ENCODE measurements around the gene TAX1BP1. TPM values are rescaled to one million over a fixed set of nuclear protein-coding genes. Genes with fewer than 3 reads are reported as not detected.

TAX1BP1 gene
- total RNA-seq, 4 donors from 2014 or later: 64.4 to 109 (median 83.0) TPM

DNA sequence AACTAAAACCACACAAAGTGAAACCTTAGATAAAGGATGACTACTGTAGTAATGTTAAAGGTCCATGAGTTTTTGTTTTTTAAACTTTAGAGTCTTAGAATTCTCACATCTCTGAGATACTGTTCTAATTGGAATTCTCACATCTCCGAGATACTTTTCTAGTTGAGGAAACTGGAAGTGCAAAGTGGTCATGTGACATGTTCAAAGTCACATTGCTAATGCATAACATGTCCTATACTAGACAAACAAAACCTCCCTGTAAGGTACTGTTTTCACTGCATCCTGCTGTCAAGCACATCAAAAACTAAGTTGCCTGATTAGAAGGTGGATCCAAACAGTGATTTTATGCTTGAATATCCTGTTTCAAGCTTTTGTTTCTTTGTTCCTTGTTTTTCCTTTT, 13.9 kb downstream of the TAX1BP1 start:
- TF ChIP-seq, protein P1, sequence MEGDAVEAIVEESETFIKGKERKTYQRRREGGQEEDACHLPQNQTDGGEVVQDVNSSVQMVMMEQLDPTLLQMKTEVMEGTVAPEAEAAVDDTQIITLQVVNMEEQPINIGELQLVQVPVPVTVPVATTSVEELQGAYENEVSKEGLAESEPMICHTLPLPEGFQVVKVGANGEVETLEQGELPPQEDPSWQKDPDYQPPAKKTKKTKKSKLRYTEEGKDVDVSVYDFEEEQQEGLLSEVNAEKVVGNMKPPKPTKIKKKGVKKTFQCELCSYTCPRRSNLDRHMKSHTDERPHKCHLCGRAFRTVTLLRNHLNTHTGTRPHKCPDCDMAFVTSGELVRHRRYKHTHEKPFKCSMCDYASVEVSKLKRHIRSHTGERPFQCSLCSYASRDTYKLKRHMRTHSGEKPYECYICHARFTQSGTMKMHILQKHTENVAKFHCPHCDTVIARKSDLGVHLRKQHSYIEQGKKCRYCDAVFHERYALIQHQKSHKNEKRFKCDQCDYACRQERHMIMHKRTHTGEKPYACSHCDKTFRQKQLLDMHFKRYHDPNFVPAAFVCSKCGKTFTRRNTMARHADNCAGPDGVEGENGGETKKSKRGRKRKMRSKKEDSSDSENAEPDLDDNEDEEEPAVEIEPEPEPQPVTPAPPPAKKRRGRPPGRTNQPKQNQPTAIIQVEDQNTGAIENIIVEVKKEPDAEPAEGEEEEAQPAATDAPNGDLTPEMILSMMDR (IDR thresholded peaks at IDR 0.05): no peak
- no peak for TF ChIP-seq POLR2A (IDR thresholded peaks at IDR 0.05)
- H3K4me1 ChIP-seq: no peaks in the 10 kb centered on the region
- peaks cover 0 to 70% (median 0%) of the 10 kb centered on the region in 3 donors for H3K36me3 ChIP-seq
- no peak overlapping the region for H3K27ac ChIP-seq
- no peaks in the 10 kb centered on the region for H3K9me3 ChIP-seq
- H3K4me3 ChIP-seq: no peak overlapping the region
- DNase-seq: no peak
- H3K27me3 ChIP-seq: no peaks in the 10 kb centered on the region

DNA sequence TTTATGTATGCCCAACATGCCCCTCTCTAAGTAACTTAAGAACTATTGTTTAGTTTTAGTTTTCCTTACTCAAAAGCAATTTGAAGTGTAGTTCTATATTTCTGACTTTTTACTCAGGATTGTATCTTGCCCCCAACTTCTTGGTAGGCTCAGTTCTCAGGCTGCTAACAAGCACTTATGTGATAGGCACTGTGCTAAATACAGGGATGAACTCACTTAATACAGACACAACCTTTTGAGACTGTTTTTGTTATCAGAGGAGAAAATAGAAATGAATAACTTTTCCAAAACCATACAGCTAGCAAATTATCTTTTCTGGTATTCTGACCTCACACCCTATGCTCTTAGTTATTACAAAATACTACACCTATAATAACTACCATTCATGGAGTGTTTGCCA, 16.3 kb downstream of the TAX1BP1 start:
- no peak for DNase-seq
- Histone ChIP-seq H3K27me3 (no peaks in the 10 kb centered on the region), H3K4me1 (no peaks in the 10 kb centered on the region), H3K9me3 (no peaks in the 10 kb centered on the region), H3K27ac (no peak overlapping the region), H3K36me3 (peaks cover 0 to 60% (median 0%) of the 10 kb centered on the region in 3 donors), H3K4me3 (no peak overlapping the region)
- no peak for TF ChIP-seq POLR2A (IDR thresholded peaks at IDR 0.05)
- TF ChIP-seq, protein P1 (IDR thresholded peaks at IDR 0.05): no peak

DNA sequence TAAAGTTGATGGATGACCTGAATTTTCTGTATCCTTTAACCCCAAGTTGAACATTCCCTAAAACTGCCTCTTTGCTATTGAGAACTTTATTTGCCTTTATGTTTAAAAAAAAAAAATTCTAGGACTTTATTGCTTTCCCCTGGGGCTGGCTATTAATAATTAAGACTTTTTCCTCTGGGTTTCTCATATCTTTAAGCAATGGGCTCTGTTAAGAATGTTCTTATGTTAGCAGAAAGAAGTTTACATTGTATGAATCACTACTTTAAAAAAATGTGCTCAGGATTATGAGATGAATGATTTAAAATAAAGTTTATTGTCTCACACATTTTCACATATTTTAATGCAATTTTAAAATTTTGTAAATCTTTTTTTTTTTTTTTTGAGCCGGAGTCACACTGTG, 19.5 kb downstream of the TAX1BP1 start:
- DNase-seq: no peak
- no peak for TF ChIP-seq POLR2A (IDR thresholded peaks at IDR 0.05)
- TF ChIP-seq, protein P1 (IDR thresholded peaks at IDR 0.05): no peak
- no peak overlapping the region for H3K27ac ChIP-seq
- H3K4me1 ChIP-seq: no peaks in the 10 kb centered on the region
- peaks cover 0 to 50% (median 0%) of the 10 kb centered on the region in 3 donors for H3K36me3 ChIP-seq
- H3K27me3 ChIP-seq: no peaks in the 10 kb centered on the region
- no peak overlapping the region for H3K4me3 ChIP-seq
- H3K9me3 ChIP-seq: no peaks in the 10 kb centered on the region

DNA sequence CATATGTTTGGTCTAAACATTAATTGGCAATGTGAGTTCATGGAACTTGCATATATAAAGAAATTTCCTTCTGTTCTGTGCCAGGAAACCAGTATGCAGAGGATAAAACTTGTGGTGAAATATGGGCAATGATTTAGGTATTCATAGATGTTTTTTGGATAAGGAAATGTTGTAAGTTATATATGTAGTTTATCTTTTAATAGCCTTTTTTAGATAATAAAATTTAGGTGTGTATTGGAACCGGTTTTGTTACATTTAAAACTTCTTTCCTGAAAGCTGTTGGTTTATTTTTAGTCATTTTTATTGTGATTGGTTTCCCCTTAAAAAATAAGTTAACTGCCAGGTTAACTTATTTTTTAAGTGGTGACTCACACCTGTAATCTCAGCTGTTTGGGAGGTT, 22.1 kb downstream of the TAX1BP1 start:
- Histone ChIP-seq H3K4me1 (no peaks in the 10 kb centered on the region), H3K27ac (no peak overlapping the region), H3K4me3 (no peak overlapping the region), H3K9me3 (no peaks in the 10 kb centered on the region), H3K27me3 (no peaks in the 10 kb centered on the region), H3K36me3 (peaks cover 0 to 42% (median 0%) of the 10 kb centered on the region in 3 donors)
- no peak for DNase-seq
- TF ChIP-seq POLR2A (IDR thresholded peaks at IDR 0.05): no peak
- TF ChIP-seq, protein P1 (IDR thresholded peaks at IDR 0.05): no peak

DNA sequence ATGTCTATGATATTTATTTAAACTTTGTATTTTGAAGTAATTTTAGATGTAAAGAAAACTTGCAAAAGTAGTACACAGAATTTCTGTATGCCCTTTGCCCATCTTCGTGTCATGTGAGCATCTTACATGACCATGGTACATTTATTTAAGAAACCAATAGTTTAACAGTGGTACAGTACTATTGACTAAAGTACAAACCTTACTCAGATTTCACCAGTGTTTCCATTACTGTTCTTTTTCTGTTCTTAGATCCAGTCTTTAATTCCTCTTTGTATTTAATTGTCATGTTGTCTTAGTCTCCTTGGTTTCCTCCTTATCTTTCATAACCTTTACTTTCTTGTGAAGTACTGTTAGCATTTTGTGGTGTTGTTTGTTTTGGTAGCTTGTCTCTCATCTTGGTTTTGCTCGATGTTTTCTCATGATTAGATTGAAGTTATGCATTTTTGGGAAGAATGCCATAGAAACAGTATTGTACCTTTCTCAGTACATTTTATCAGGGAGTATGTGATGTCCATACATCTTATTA, 24.1 kb downstream of the TAX1BP1 start:
- TF ChIP-seq, protein P1 (IDR thresholded peaks at IDR 0.05): no peak
- TF ChIP-seq POLR2A (IDR thresholded peaks at IDR 0.05): no peak
- Histone ChIP-seq H3K36me3 (peaks cover 0 to 29% (median 0%) of the 10 kb centered on the region in 3 donors), H3K27ac (no peak overlapping the region), H3K4me3 (no peak overlapping the region), H3K4me1 (no peaks in the 10 kb centered on the region), H3K9me3 (no peaks in the 10 kb centered on the region), H3K27me3 (no peaks in the 10 kb centered on the region)
- DNase-seq: no peak

DNA sequence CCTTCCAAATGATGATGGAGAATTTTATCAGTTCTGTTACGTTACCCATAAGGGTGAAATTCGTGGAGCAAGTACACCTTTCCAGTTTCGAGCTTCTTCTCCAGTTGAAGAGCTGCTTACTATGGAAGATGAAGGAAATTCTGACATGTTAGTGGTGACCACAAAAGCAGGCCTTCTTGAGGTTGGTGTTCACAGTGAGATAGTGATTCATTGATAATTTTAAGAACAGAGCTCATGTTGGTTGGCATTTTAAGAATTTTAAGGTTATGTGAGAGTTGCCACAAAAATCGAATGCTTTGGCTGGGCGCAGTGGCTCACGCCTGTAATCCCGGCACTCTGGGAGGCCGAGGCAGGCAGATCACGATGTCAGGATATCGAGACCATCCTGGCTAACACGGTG, 25.9 kb downstream of the TAX1BP1 start:
- TF ChIP-seq, protein P1 (IDR thresholded peaks at IDR 0.05): no peak
- TF ChIP-seq POLR2A (IDR thresholded peaks at IDR 0.05): no peak
- no peak for DNase-seq
- Histone ChIP-seq H3K27ac (no peak overlapping the region), H3K9me3 (no peaks in the 10 kb centered on the region), H3K27me3 (no peaks in the 10 kb centered on the region), H3K4me1 (no peaks in the 10 kb centered on the region), H3K36me3 (peaks cover 0 to 26% (median 0%) of the 10 kb centered on the region in 3 donors), H3K4me3 (no peak overlapping the region)
